ENCODE data around the gene VPS37B.
A peak's percentile ranks its signal among the peaks of the same experiment; 100 is the strongest.

- TF ChIP-seq POLR2A (IDR thresholded peaks at IDR 0.05; ENCODE audit: low read depth, low read length) (no peak), TAF1 (IDR thresholded peaks at IDR 0.05; ENCODE audit: low read depth, low read length) (no peak), POLR2AphosphoS5 (IDR thresholded peaks at IDR 0.05; ENCODE audit: low read depth, low read length) (no peak), SPI1 (IDR thresholded peaks at IDR 0.05; ENCODE audit: low read depth, low read length) (0 out of 2 replicates have a peak, but pooled peaks have one; percentile 20)
These were observed 612 bp downstream of the VPS37B start for GRCh38 chr12:122895320-122895703.

Data from GM12891 (cell line).